A673 (cell line): ENCODE data around the gene ANKRD11. TPM values are rescaled to one million over a fixed set of nuclear protein-coding genes. Genes with fewer than 3 reads are reported as not detected.
"Not testable (repeated sequence)": the region's sequence is repeated elsewhere in the genome, so short reads cannot be mapped to it uniquely, and the experiment has no call there.

Experiments used
- BruUV-seq: library from RNA; stranded (reverse); fragments of 400-500 nt; replicated peaks from 2 replicates; lab custom pipeline; 2021; lab: Mats Ljungman, UMichigan
- CTCF ChIA-PET: fragments of 300-600 bp; sonication (Branson Sonifier 250); formaldehyde crosslinking; loops from one replicate; lab custom pipeline; 2022; ENCODE audit warnings: antibody characterized with exemption; lab: Charles Lee
- POLR2A ChIA-PET: fragments of 300-600 bp; sonication (Branson Sonifier 250); formaldehyde crosslinking; loops from one replicate; lab custom pipeline; 2022; ENCODE audit warnings: antibody characterized with exemption; ENCODE audit not compliant: low non-redundant PET; lab: Charles Lee
- DNase-seq: peaks from one replicate; pipeline ENCODE4 v3.0.0-alpha.2; 2015; ENCODE audit warnings: low spot score
- H3K27ac ChIP-seq: fragments of 200-600 bp; sonication (generic); 2 replicates; pipeline ENCODE4 v1.5.1; 2016; ENCODE audit warnings: mixed run types, low read depth, mild to moderate bottlenecking, mixed read lengths, antibody characterized with exemption, low read length; ENCODE audit not compliant: poor library complexity, severe bottlenecking
- H3K27me3 ChIP-seq: fragments of 200-600 bp; sonication (generic); replicated peaks from 2 replicates; pipeline ENCODE4 v1.6.1; 2017; ENCODE audit warnings: mixed run types, low read depth, mild to moderate bottlenecking, mixed read lengths, antibody characterized with exemption, low read length; ENCODE audit not compliant: insufficient read depth, poor library complexity
- H3K36me3 ChIP-seq: fragments of 200-600 bp; sonication (generic); 2 replicates; pipeline ENCODE4 v1.6.1; 2016; ENCODE audit warnings: mixed run types, mild to moderate bottlenecking, mixed read lengths, antibody characterized with exemption, low read length; ENCODE audit not compliant: insufficient read depth, poor library complexity, severe bottlenecking
- H3K4me1 ChIP-seq: fragments of 200-600 bp; sonication (generic); 2 replicates; pipeline ENCODE4 v1.6.1; 2017; ENCODE audit warnings: mixed run types, mild to moderate bottlenecking, mixed read lengths, antibody characterized with exemption, low read length; ENCODE audit not compliant: insufficient read depth, poor library complexity, severe bottlenecking
- H3K4me3 ChIP-seq: fragments of 200-600 bp; sonication (generic); 2 replicates; pipeline ENCODE4 v1.5.1; 2016; ENCODE audit warnings: low read depth, mixed run types, mild to moderate bottlenecking, mixed read lengths, low read length; ENCODE audit not compliant: poor library complexity, severe bottlenecking
- H3K9me3 ChIP-seq: fragments of 200-600 bp; sonication (generic); 2 replicates; pipeline ENCODE4 v1.6.1; 2016; ENCODE audit warnings: mixed run types, low read depth, mild to moderate bottlenecking, mixed read lengths, antibody characterized with exemption, low read length; ENCODE audit not compliant: poor library complexity, severe bottlenecking
- EZH2 ChIP-seq: fragments of 200-600 bp; sonication (generic); IDR thresholded peaks from 2 replicates; pipeline ENCODE4 v1.6.1; 2017; ENCODE audit warnings: borderline replicate concordance, low read depth, mild to moderate bottlenecking, mixed read lengths, antibody characterized with exemption, low read length; ENCODE audit not compliant: poor library complexity, severe bottlenecking
- intact Hi-C: fragments of 100-400 bp; cut with micrococcal nuclease; formaldehyde crosslinking; loops from one replicate; pipeline ENCODE4 v1.10.0; 2022; ENCODE audit not compliant: unreplicated experiment
- total RNA-seq: library from RNA; stranded (reverse); gene quantifications from 2 replicates; pipeline ENCODE4 v1.2.3, GENCODE V29; 2021
- TF ChIP-seq, protein P1 (sequence below): fragments of 300-800, 200-600 bp; sonication (generic); conservative IDR thresholded peaks from 2 replicates; pipeline ENCODE4 v1.5.1; 2017; ENCODE audit warnings: low read depth, mild to moderate bottlenecking, antibody characterized with exemption, low read length, moderate library complexity, mixed read lengths

ANKRD11 gene
- total RNA-seq, 1 experiment from 2014 or later, result 217 TPM

DNA sequence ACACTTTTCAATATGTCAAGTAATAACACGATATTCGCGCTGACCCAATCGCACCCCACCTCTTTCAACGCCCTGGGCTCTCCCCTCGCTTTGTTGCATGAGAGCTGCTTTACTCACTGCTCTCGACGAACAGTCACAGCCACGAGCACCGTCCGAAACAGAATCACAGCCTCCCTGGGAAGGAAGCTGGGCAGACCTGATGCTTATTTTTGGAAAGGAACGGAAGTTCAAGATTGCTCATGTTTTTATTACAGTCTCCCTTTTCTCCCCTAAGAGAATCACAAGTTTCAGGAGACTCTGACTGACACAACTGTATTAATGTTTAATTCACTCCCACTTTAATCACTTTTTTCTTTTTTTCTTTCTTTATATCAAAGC, 67.8 kb downstream of the ANKRD11 start:
- Histone ChIP-seq H3K4me1 (no peaks in the 10 kb centered on the region), H3K4me3 (no peak overlapping the region), H3K27ac (no peak overlapping the region), H3K9me3 (no peaks in the 10 kb centered on the region), H3K36me3 (peaks cover 11% of the 10 kb centered on the region), H3K27me3 (no peaks in the 10 kb centered on the region)
- POLR2A ChIA-PET, result no interaction called here
- no peak for DNase-seq
- intact Hi-C loops, result no loop called here
- BruUV-seq, result no TSS peak
- CTCF ChIA-PET, result no interaction called here
- TF ChIP-seq, protein P1, sequence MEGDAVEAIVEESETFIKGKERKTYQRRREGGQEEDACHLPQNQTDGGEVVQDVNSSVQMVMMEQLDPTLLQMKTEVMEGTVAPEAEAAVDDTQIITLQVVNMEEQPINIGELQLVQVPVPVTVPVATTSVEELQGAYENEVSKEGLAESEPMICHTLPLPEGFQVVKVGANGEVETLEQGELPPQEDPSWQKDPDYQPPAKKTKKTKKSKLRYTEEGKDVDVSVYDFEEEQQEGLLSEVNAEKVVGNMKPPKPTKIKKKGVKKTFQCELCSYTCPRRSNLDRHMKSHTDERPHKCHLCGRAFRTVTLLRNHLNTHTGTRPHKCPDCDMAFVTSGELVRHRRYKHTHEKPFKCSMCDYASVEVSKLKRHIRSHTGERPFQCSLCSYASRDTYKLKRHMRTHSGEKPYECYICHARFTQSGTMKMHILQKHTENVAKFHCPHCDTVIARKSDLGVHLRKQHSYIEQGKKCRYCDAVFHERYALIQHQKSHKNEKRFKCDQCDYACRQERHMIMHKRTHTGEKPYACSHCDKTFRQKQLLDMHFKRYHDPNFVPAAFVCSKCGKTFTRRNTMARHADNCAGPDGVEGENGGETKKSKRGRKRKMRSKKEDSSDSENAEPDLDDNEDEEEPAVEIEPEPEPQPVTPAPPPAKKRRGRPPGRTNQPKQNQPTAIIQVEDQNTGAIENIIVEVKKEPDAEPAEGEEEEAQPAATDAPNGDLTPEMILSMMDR, result no peak
- TF ChIP-seq EZH2, result no peak

- H3K36me3 ChIP-seq, BruUV-seq, H3K27ac ChIP-seq, DNase-seq, intact Hi-C loops, POLR2A ChIA-PET, H3K27me3 ChIP-seq, CTCF ChIA-PET, H3K4me3 ChIP-seq, H3K4me1 ChIP-seq, H3K9me3 ChIP-seq: not testable (repeated sequence)
These were observed 69.1 kb downstream of the ANKRD11 start for GRCh38 chr16:89421300-89421699.

DNA sequence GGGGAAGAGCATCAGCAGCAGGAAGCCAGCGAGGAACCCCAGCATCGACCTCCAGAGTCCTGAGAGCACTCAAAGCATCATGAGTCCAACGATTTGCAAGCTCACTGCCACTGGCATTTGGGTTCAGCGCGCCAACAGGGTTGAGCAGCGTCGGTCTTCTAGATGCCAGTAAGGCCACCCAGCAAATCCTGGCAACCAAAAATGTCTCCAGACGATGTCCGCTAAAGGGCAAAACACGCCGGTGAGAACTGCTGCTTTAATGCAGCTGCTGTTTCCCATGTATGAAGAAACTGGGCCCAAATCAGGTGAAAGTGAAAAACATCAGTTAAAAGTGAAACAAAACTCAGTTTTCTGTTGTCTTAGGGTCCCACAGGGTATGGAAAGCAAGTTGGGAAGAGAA, 70.2 kb downstream of the ANKRD11 start:
- POLR2A ChIA-PET, result no interaction called here

GRCh38 chr16:89418352-89418751, 72.0 kb downstream of the ANKRD11 start:
- Histone ChIP-seq H3K9me3 (no peaks in the 10 kb centered on the region), H3K27me3 (no peaks in the 10 kb centered on the region), H3K4me1 (peaks cover 4% of the 10 kb centered on the region), H3K4me3 (no peak overlapping the region), H3K27ac (no peak overlapping the region), H3K36me3 (peaks cover 14% of the 10 kb centered on the region)
- CTCF ChIA-PET, result no interaction called here
- no peak for DNase-seq
- BruUV-seq, result no TSS peak
- intact Hi-C loops, result no loop called here
- POLR2A ChIA-PET, result no interaction called here
- no peak for TF ChIP-seq EZH2
- TF ChIP-seq, protein P1, result no peak

More for the DNA sequence above, 70.2 kb downstream of the ANKRD11 start:
- Histone ChIP-seq H3K27me3 (no peaks in the 10 kb centered on the region), H3K4me1 (no peaks in the 10 kb centered on the region), H3K4me3 (no peak overlapping the region), H3K36me3 (peaks cover 14% of the 10 kb centered on the region), H3K9me3 (no peaks in the 10 kb centered on the region), H3K27ac (no peak overlapping the region)
- no peak for TF ChIP-seq EZH2
- TF ChIP-seq, protein P1, result no peak
- intact Hi-C loops, result no loop called here
- no peak for DNase-seq
- CTCF ChIA-PET, result no interaction called here
- no TSS peak for BruUV-seq
